Esophagus squamous epithelium (tissue), 4 donors: Measurements from ENCODE around the gene GNA14.

Experiments used
- CTCF ChIP-seq, 6 experiments: fragments of 450-650 bp in 4 of 6; fragments of 200-600 bp in 2 of 6; sonication (generic) in 2 of 6; IDR thresholded peaks; one replicate each; pipeline ENCODE4 v1.5.1; 2016 to 2019; ENCODE audit warnings: antibody characterized with exemption in 6 of 6, mild to moderate bottlenecking in 4 of 6, moderate library complexity in 4 of 6
- POLR2A ChIP-seq, 4 donors: fragments of 450-650 bp; IDR thresholded peaks; one replicate each; pipeline ENCODE4 v1.6.1; 2017; ENCODE audit warnings: antibody characterized with exemption in 4 of 4, mild to moderate bottlenecking in 4 of 4, moderate library complexity in 3 of 4

GRCh38 chr9:77486968-77487367, 161.2 kb downstream of the GNA14 start:
- TF ChIP-seq POLR2A (IDR thresholded peaks at IDR 0.05) (no peak), CTCF (IDR thresholded peaks at IDR 0.05) (no peak)
